Measurements from ENCODE around the gene SHROOM2.
A peak's percentile ranks its signal among the peaks of the same experiment; 100 is the strongest.

SHROOM2 gene

GRCh38 chrX:9880870-9881269 lies 94.6 kb downstream of the SHROOM2 start:
- no peak for DNase-seq
- in situ Hi-C loops (cut with MboI; ENCODE audit: low pct_unique_long_range_greater_than_20kb, low sequenced_read_pairs), result loop anchor here (25.0 kb wide), 2 partner anchors 106 to 231 kb away; no protein-coding TSS in a partner anchor

GRCh38 chrX:9882669-9883446 lies 96.6 kb downstream of the SHROOM2 start:
- peak; percentile 76 for DNase-seq
- in situ Hi-C loops (cut with MboI; ENCODE audit: low pct_unique_long_range_greater_than_20kb, low sequenced_read_pairs), result loop anchor here (25.0 kb wide), 2 partner anchors 104 to 229 kb away; no protein-coding TSS in a partner anchor

- in situ Hi-C loops (cut with MboI; ENCODE audit: low pct_unique_long_range_greater_than_20kb, low sequenced_read_pairs), result loop anchor here (25.0 kb wide), 2 partner anchors 103 to 228 kb away; no protein-coding TSS in a partner anchor
These were observed 98.0 kb downstream of the SHROOM2 start for GRCh38 chrX:9884031-9884779.

GRCh38 chrX:9885150-9885549 lies 98.9 kb downstream of the SHROOM2 start:
- in situ Hi-C loops (cut with MboI; ENCODE audit: low pct_unique_long_range_greater_than_20kb, low sequenced_read_pairs), result loop anchor here (25.0 kb wide), 2 partner anchors 102 to 227 kb away; no protein-coding TSS in a partner anchor
- peak; percentile 90 for DNase-seq

More at GRCh38 chrX:9884031-9884779, 98.0 kb downstream of the SHROOM2 start:
- no peak for DNase-seq

- in situ Hi-C loops (cut with MboI; ENCODE audit: low pct_unique_long_range_greater_than_20kb, low sequenced_read_pairs), result loop anchor here (25.0 kb wide), 2 partner anchors 100 to 225 kb away; no protein-coding TSS in a partner anchor
These were observed 101.5 kb downstream of the SHROOM2 start for GRCh38 chrX:9887659-9888297.

GRCh38 chrX:9888953-9889470 lies 102.8 kb downstream of the SHROOM2 start:
- in situ Hi-C loops (cut with MboI; ENCODE audit: low pct_unique_long_range_greater_than_20kb, low sequenced_read_pairs), result loop anchor here (25.0 kb wide), 2 partner anchors 98 to 223 kb away; no protein-coding TSS in a partner anchor
- no peak for DNase-seq

More at GRCh38 chrX:9887659-9888297, 101.5 kb downstream of the SHROOM2 start:
- no peak for DNase-seq

GRCh38 chrX:9890681-9891091 lies 104.5 kb downstream of the SHROOM2 start:
- in situ Hi-C loops (cut with MboI; ENCODE audit: low pct_unique_long_range_greater_than_20kb, low sequenced_read_pairs), result loop anchor here (25.0 kb wide), 2 partner anchors 97 to 222 kb away; no protein-coding TSS in a partner anchor
- DNase-seq, result no peak

- in situ Hi-C loops (cut with MboI; ENCODE audit: low pct_unique_long_range_greater_than_20kb, low sequenced_read_pairs), result loop anchor here (25.0 kb wide), 2 partner anchors 92 to 217 kb away; no protein-coding TSS in a partner anchor
- no peak for DNase-seq
These were observed 109.1 kb downstream of the SHROOM2 start for GRCh38 chrX:9895225-9895912.

GRCh38 chrX:9897761-9898161 lies 111.5 kb downstream of the SHROOM2 start:
- in situ Hi-C loops (cut with MboI; ENCODE audit: low pct_unique_long_range_greater_than_20kb, low sequenced_read_pairs), result loop anchor here (25.0 kb wide), 2 partner anchors 90 to 215 kb away; no protein-coding TSS in a partner anchor
- DNase-seq, result peak; percentile 59

GRCh38 chrX:9899640-9900111 lies 113.4 kb downstream of the SHROOM2 start:
- in situ Hi-C loops (cut with MboI; ENCODE audit: low pct_unique_long_range_greater_than_20kb, low sequenced_read_pairs), result loop anchor here (25.0 kb wide), 2 partner anchors 88 to 213 kb away; no protein-coding TSS in a partner anchor
- no peak for DNase-seq

- in situ Hi-C loops (cut with MboI; ENCODE audit: low pct_unique_long_range_greater_than_20kb, low sequenced_read_pairs), result no loop called here
- DNase-seq, result no peak
These were observed 116.4 kb downstream of the SHROOM2 start for GRCh38 chrX:9902656-9903055.

- in situ Hi-C loops (cut with MboI; ENCODE audit: low pct_unique_long_range_greater_than_20kb, low sequenced_read_pairs), result no loop called here
- no peak for DNase-seq
These were observed 116.9 kb downstream of the SHROOM2 start for GRCh38 chrX:9903146-9903545.

- in situ Hi-C loops (cut with MboI; ENCODE audit: low pct_unique_long_range_greater_than_20kb, low sequenced_read_pairs), result no loop called here
- DNase-seq, result no peak
These were observed 119.1 kb downstream of the SHROOM2 start for GRCh38 chrX:9905288-9905687.

GRCh38 chrX:9905721-9906120 lies 119.5 kb downstream of the SHROOM2 start:
- DNase-seq, result no peak
- in situ Hi-C loops (cut with MboI; ENCODE audit: low pct_unique_long_range_greater_than_20kb, low sequenced_read_pairs), result no loop called here

GRCh38 chrX:9906919-9907318 lies 120.7 kb downstream of the SHROOM2 start:
- in situ Hi-C loops (cut with MboI; ENCODE audit: low pct_unique_long_range_greater_than_20kb, low sequenced_read_pairs), result no loop called here
- DNase-seq, result no peak

GRCh38 chrX:9907645-9908387 lies 121.6 kb downstream of the SHROOM2 start:
- DNase-seq, result peak; percentile 54

GRCh38 chrX:9909254-9909653 lies 123.0 kb downstream of the SHROOM2 start:
- DNase-seq, result no peak
- in situ Hi-C loops (cut with MboI; ENCODE audit: low pct_unique_long_range_greater_than_20kb, low sequenced_read_pairs), result no loop called here

More at GRCh38 chrX:9907645-9908387, 121.6 kb downstream of the SHROOM2 start:
- in situ Hi-C loops (cut with MboI; ENCODE audit: low pct_unique_long_range_greater_than_20kb, low sequenced_read_pairs), result no loop called here
